HEK293 (cell line): Measurements from ENCODE around the gene SNRNP70.

Experiments
- ATF2 ChIP-seq: fragments of 450-650 bp; formaldehyde crosslinking; IDR thresholded peaks from 2 replicates; pipeline ENCODE4 v1.5.1; 2016; ENCODE audit warnings: missing biosample characterization, missing genetic modification characterization, low read depth
- EGR2 ChIP-seq: fragments of 450-650 bp; formaldehyde crosslinking; IDR thresholded peaks from 2 replicates; pipeline ENCODE4 v1.5.1; 2016; ENCODE audit warnings: low read depth, missing biosample characterization, missing genetic modification characterization
- GFI1B ChIP-seq: fragments of 450-650 bp; formaldehyde crosslinking; IDR thresholded peaks from 2 replicates; pipeline ENCODE4 v1.5.1; 2016; ENCODE audit warnings: missing biosample characterization, missing genetic modification characterization
- IKZF3 ChIP-seq: fragments of 450-650 bp; IDR thresholded peaks from 2 replicates; pipeline ENCODE4 v1.5.0; 2018; ENCODE audit warnings: missing biosample characterization, mild to moderate bottlenecking, missing genetic modification characterization, moderate library complexity
- MZF1 ChIP-seq: fragments of 450-650 bp; formaldehyde crosslinking; IDR thresholded peaks from 2 replicates; pipeline ENCODE4 v1.5.1; 2017; ENCODE audit warnings: missing biosample characterization, missing genetic modification characterization, borderline replicate concordance
- SALL2 ChIP-seq: fragments of 450-650 bp; formaldehyde crosslinking; IDR thresholded peaks from 2 replicates; pipeline ENCODE4 v1.5.0; 2017; ENCODE audit warnings: missing biosample characterization, mild to moderate bottlenecking, missing genetic modification characterization, borderline replicate concordance
- WT1 ChIP-seq: fragments of 450-650 bp; formaldehyde crosslinking; IDR thresholded peaks from 2 replicates; pipeline ENCODE4 v1.5.1; 2016; ENCODE audit warnings: missing biosample characterization, missing genetic modification characterization
- ZBTB11 ChIP-seq: fragments of 450-650 bp; formaldehyde crosslinking; conservative IDR thresholded peaks from 2 replicates; pipeline ENCODE4 v1.5.1; 2016; ENCODE audit warnings: low read depth, missing biosample characterization, missing genetic modification characterization
- ZBTB21 ChIP-seq: fragments of 450-650 bp; formaldehyde crosslinking; IDR thresholded peaks from 2 replicates; pipeline ENCODE4 v1.5.1; 2017; ENCODE audit warnings: missing biosample characterization, missing genetic modification characterization
- ZBTB8A ChIP-seq: fragments of 450-650 bp; formaldehyde crosslinking; IDR thresholded peaks from 2 replicates; pipeline ENCODE4 v1.5.1; 2016; ENCODE audit warnings: missing biosample characterization, missing genetic modification characterization
- ZFHX2 ChIP-seq: fragments of 450-650 bp; formaldehyde crosslinking; conservative IDR thresholded peaks from 2 replicates; pipeline ENCODE4 v1.5.1; 2016; ENCODE audit warnings: missing biosample characterization, missing genetic modification characterization
- ZFP37 ChIP-seq: fragments of 450-650 bp; formaldehyde crosslinking; IDR thresholded peaks from 2 replicates; pipeline ENCODE4 v1.5.1; 2016; ENCODE audit warnings: missing biosample characterization, missing genetic modification characterization
- ZNF121 ChIP-seq: fragments of 450-650 bp; formaldehyde crosslinking; IDR thresholded peaks from 2 replicates; pipeline ENCODE4 v1.5.1; 2016; ENCODE audit warnings: missing biosample characterization, missing genetic modification characterization
- ZNF2 ChIP-seq: fragments of 450-650 bp; formaldehyde crosslinking; IDR thresholded peaks from 2 replicates; pipeline ENCODE4 v1.5.1; 2016; ENCODE audit warnings: missing biosample characterization, missing genetic modification characterization
- ZNF324 ChIP-seq: fragments of 450-650 bp; formaldehyde crosslinking; IDR thresholded peaks from 2 replicates; pipeline ENCODE4 v1.5.1; 2016; ENCODE audit warnings: missing biosample characterization, missing genetic modification characterization
- ZNF335 ChIP-seq: fragments of 450-650 bp; formaldehyde crosslinking; conservative IDR thresholded peaks from 2 replicates; pipeline ENCODE4 v1.5.1; 2016; ENCODE audit warnings: missing biosample characterization, missing genetic modification characterization
- ZNF366 ChIP-seq: fragments of 450-650 bp; formaldehyde crosslinking; conservative IDR thresholded peaks from 2 replicates; pipeline ENCODE4 v1.5.1; 2016; ENCODE audit warnings: missing biosample characterization, missing genetic modification characterization
- ZNF529 ChIP-seq: fragments of 450-650 bp; formaldehyde crosslinking; IDR thresholded peaks from 2 replicates; pipeline ENCODE4 v1.5.1; 2017; ENCODE audit warnings: missing genetic modification characterization, missing biosample characterization; ENCODE audit not compliant: insufficient replicate concordance
- ZSCAN30 ChIP-seq: fragments of 450-650 bp; IDR thresholded peaks from 2 replicates; pipeline ENCODE4 v1.5.1; 2018; ENCODE audit warnings: missing biosample characterization, mild to moderate bottlenecking, missing genetic modification characterization, moderate library complexity
- TF ChIP-seq, protein P1 (sequence below): fragments of 450-650 bp; IDR thresholded peaks from 2 replicates; pipeline ENCODE4 v1.5.1; 2018; ENCODE audit warnings: missing biosample characterization, missing genetic modification characterization
- TF ChIP-seq, protein P2 (sequence below): fragments of 450-650 bp; formaldehyde crosslinking; IDR thresholded peaks from 2 replicates; pipeline ENCODE4 v1.5.1; 2016; ENCODE audit warnings: missing biosample characterization, missing genetic modification characterization
- TF ChIP-seq, protein P3 (sequence below): fragments of 450-650 bp; formaldehyde crosslinking; IDR thresholded peaks from 2 replicates; pipeline ENCODE4 v1.5.1; 2016; ENCODE audit warnings: missing biosample characterization, missing genetic modification characterization
- TF ChIP-seq, protein P4 (sequence below): fragments of 450-650 bp; formaldehyde crosslinking; IDR thresholded peaks from 2 replicates; pipeline ENCODE4 v1.5.1; 2016; ENCODE audit warnings: missing biosample characterization, missing genetic modification characterization

SNRNP70 gene

DNA sequence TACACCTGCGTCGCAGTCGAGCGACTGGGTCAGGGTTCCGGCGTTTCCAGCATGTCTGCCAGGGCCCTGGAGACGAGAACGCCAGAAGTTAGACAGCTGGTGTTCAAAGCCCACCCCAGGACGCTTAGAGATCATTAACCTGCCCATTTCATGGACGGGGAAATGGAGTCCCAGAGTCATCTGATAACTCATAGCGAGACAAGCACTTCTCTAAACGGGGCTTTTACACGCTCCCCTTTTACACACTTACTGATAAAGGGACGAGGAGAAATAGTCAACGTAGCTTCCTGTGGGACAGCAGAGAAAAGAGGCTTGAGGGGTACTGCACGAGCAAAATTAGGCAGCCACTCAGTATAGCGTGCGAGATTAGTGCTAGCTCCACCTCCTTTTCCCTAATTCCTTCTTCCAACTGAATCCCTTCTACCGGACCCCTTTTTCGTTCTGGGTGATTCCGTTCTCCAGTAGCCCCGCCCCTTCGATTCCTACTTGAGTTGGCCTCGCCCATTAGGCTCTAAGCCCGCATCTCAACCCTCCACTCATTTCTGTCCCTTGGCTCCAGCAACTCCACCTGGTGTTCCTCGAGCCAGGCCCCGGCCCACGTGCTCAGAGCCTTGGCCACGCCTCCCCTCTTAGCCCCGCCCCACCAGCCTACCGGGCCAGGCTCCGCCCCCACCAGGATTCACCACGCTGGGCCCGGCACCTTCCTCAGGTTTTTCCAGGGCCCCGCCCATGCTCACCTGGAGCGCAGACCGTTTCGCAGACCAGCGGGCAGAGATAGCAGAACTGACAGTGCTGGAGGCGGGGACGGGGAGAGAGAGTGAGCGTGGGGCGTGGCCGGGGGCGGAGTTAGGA, 66.2 kb downstream of the SNRNP70 start (continued):
- TF ChIP-seq, protein P1, sequence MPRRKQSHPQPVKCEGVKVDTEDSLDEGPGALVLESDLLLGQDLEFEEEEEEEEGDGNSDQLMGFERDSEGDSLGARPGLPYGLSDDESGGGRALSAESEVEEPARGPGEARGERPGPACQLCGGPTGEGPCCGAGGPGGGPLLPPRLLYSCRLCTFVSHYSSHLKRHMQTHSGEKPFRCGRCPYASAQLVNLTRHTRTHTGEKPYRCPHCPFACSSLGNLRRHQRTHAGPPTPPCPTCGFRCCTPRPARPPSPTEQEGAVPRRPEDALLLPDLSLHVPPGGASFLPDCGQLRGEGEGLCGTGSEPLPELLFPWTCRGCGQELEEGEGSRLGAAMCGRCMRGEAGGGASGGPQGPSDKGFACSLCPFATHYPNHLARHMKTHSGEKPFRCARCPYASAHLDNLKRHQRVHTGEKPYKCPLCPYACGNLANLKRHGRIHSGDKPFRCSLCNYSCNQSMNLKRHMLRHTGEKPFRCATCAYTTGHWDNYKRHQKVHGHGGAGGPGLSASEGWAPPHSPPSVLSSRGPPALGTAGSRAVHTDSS (tag by site-specific recombination) = peak; percentile 34; the same call in 1 of the 2 replicates
- TF ChIP-seq ZBTB21 (tag by site-specific recombination) = no peak
- TF ChIP-seq MZF1 (tag by site-specific recombination) = peak; percentile 93
- peak; percentile 18 for TF ChIP-seq ZNF335 (tag by site-specific recombination)
- peak; percentile 67 for TF ChIP-seq ZNF366 (tag by site-specific recombination)
- TF ChIP-seq ZSCAN30 = peak; percentile 53; the same call in 1 of the 2 replicates
- no peak for TF ChIP-seq GFI1B (tag by site-specific recombination)
- TF ChIP-seq ZFP37 (tag by site-specific recombination) = no peak
- peak; percentile 42; the same call in 1 of the 2 replicates for TF ChIP-seq ZNF121 (tag by site-specific recombination)
- TF ChIP-seq ZNF529 (tag by site-specific recombination) = no peak
- TF ChIP-seq WT1 (tag by site-specific recombination) = no peak
- TF ChIP-seq IKZF3 = peak; percentile 92
- TF ChIP-seq, protein P2, sequence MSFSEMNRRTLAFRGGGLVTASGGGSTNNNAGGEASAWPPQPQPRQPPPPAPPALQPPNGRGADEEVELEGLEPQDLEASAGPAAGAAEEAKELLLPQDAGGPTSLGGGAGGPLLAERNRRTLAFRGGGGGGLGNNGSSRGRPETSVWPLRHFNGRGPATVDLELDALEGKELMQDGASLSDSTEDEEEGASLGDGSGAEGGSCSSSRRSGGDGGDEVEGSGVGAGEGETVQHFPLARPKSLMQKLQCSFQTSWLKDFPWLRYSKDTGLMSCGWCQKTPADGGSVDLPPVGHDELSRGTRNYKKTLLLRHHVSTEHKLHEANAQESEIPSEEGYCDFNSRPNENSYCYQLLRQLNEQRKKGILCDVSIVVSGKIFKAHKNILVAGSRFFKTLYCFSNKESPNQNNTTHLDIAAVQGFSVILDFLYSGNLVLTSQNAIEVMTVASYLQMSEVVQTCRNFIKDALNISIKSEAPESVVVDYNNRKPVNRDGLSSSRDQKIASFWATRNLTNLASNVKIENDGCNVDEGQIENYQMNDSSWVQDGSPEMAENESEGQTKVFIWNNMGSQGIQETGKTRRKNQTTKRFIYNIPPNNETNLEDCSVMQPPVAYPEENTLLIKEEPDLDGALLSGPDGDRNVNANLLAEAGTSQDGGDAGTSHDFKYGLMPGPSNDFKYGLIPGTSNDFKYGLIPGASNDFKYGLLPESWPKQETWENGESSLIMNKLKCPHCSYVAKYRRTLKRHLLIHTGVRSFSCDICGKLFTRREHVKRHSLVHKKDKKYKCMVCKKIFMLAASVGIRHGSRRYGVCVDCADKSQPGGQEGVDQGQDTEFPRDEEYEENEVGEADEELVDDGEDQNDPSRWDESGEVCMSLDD (tag by site-specific recombination) = peak; percentile 51
- TF ChIP-seq ZFHX2 = peak; percentile 64
- TF ChIP-seq, protein P3, sequence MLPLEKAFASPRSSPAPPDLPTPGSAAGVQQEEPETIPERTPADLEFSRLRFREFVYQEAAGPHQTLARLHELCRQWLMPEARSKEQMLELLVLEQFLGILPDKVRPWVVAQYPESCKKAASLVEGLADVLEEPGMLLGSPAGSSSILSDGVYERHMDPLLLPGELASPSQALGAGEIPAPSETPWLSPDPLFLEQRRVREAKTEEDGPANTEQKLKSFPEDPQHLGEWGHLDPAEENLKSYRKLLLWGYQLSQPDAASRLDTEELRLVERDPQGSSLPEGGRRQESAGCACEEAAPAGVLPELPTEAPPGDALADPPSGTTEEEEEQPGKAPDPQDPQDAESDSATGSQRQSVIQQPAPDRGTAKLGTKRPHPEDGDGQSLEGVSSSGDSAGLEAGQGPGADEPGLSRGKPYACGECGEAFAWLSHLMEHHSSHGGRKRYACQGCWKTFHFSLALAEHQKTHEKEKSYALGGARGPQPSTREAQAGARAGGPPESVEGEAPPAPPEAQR = no peak
- 0 out of 2 replicates have a peak, but pooled peaks have one; percentile 19 for TF ChIP-seq ZNF2
- TF ChIP-seq EGR2 (tag by site-specific recombination) = no peak
- TF ChIP-seq, protein P4, sequence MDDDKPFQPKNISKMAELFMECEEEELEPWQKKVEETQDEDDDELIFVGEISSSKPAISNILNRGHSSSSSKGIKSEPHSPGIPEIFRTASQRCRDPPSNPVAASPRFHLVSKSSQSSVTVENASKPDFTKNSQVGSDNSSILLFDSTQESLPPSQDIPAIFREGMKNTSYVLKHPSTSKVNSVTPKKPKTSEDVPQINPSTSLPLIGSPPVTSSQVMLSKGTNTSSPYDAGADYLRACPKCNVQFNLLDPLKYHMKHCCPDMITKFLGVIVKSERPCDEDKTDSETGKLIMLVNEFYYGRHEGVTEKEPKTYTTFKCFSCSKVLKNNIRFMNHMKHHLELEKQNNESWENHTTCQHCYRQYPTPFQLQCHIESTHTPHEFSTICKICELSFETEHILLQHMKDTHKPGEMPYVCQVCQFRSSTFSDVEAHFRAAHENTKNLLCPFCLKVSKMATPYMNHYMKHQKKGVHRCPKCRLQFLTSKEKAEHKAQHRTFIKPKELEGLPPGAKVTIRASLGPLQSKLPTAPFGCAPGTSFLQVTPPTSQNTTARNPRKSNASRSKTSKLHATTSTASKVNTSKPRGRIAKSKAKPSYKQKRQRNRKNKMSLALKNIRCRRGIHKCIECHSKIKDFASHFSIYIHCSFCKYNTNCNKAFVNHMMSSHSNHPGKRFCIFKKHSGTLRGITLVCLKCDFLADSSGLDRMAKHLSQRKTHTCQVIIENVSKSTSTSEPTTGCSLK (tag by site-specific recombination) = no peak
- TF ChIP-seq ATF2 (tag by site-specific recombination) = no peak
- no peak; the same call in 1 of the 2 replicates for TF ChIP-seq ZNF324 (tag by site-specific recombination)
- TF ChIP-seq ZBTB11 (tag by site-specific recombination) = 0 out of 2 replicates have a peak, but pooled peaks have one; percentile 17
- no peak for TF ChIP-seq SALL2 (tag by site-specific recombination)
- TF ChIP-seq ZBTB8A = no peak
- TF ChIP-seq, all 188 proteins: peak for 28
